GM12801 (cell line): ENCODE results near the gene IRAK4.

Experiments
- TF ChIP-seq, protein P1 (sequence below): IDR thresholded peaks from one replicate; pipeline ENCODE4 v1.5.1; 2011; ENCODE audit warnings: control low read depth; ENCODE audit not compliant: insufficient read length; ENCODE audit errors: extremely low read depth

The IRAK4 gene

DNA sequence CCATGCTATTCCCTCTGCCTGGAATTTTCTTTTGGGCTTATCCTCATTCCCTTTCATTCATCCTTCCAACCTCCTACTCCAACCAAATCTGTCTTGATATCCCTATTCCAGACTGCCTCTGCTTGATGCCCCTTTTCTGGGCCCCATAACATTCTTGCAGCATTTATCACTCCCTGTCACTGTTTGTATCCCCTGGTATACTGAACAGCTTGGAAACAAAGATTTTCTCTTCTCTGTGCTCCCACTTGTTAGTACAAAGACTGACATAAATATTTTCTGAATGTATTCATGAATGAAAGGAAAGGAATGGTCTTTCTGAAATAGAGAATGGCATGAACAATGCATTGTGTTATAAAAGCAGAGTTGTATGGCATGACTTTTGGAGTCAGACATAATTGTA lies 7.5 kb downstream of the IRAK4 start:
- TF ChIP-seq, protein P1, sequence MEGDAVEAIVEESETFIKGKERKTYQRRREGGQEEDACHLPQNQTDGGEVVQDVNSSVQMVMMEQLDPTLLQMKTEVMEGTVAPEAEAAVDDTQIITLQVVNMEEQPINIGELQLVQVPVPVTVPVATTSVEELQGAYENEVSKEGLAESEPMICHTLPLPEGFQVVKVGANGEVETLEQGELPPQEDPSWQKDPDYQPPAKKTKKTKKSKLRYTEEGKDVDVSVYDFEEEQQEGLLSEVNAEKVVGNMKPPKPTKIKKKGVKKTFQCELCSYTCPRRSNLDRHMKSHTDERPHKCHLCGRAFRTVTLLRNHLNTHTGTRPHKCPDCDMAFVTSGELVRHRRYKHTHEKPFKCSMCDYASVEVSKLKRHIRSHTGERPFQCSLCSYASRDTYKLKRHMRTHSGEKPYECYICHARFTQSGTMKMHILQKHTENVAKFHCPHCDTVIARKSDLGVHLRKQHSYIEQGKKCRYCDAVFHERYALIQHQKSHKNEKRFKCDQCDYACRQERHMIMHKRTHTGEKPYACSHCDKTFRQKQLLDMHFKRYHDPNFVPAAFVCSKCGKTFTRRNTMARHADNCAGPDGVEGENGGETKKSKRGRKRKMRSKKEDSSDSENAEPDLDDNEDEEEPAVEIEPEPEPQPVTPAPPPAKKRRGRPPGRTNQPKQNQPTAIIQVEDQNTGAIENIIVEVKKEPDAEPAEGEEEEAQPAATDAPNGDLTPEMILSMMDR: no peak

GRCh38 chr12:43776498-43776897 lies 17.7 kb downstream of the IRAK4 start:
- TF ChIP-seq, protein P1: no peak

GRCh38 chr12:43786899-43787693 lies 28.3 kb downstream of the IRAK4 start:
- TF ChIP-seq, protein P1: no peak

DNA sequence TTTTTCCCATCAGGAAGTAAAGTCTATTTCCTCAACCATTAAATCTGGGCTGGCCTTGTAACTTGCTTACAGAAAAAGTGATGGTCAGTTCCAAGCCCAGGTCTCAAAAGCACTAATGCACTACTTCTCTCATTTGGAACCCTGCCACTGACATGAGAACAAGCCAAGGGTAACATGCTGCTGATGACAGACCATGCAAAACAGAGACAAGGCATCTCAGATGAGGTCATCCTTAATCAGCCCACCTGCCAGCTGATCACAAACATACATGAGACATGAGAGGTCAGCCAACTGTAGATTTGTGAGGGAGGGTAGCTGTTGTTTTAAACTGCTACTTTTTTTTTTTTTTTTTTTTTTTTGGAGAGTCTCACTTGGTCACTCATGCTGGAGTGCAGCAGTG lies 31.2 kb downstream of the IRAK4 start:
- TF ChIP-seq, protein P1: no peak

GRCh38 chr12:43795716-43796280 lies 37.0 kb downstream of the IRAK4 start:
- TF ChIP-seq, protein P1: no peak

DNA sequence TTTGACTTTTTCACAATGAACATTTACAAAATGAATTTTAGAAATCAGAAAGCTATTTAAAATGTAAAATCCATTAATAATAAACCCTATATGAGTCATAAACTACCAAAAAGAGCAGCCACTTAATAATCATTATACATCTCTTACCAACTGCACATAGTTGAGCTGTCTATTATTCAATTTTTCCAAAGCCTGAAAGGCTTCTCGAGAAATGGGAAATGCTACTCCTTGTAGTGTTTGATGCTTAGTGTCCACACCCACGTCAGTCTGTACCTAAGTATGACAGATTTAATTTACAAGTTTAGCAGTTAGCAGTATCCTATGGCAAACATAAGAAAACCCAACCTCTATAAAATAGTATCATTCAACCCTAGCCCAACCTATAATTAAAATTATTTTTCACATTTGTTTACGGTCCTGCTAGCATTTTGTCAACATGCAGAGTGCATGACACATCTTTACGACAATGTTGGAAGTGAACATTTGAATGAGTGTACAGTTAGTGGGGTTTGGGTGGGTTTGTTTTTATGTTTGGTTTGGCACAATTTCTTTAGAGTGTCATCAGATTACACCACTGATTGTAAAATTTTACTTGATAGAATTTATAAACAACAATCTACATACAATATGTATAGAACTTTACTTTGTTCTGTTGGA lies 38.9 kb downstream of the IRAK4 start:
- TF ChIP-seq, protein P1: no peak

DNA sequence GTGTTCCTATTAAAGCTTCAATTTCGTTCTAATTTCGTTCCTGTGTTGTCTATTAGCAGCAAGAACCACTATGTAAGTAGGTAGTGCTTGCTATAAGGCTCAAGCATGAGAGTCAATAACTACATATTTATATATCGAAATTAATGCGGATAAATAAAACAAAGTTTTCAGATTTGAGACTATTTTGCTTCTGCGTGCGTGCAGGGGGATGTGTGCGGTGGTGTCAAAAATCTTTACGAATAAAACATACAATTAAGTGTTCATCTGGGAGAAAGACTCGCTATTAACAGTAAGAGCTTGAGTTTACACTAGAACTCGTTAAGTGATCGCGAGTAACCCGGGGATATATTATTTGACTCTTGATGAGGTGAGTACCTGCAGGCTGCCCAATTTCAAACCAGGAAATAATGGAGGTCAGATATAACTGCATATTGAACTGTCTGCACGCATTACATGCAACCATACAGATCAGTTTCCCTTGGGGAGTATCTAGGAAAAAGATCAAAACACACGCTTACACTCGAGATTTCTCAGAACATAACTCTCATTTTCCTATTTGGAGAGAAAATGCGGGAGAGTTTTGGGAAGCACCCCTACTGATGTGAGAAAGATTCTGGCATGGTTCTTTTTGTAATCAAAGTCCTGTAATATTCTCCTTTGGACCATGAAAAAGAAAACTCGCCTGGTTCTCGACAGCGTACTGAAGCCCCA lies 46.6 kb downstream of the IRAK4 start:
- TF ChIP-seq, protein P1: no peak
